NCI-H2107 treated with DMSO at 0.1 percent for 48 hours (cell line): ENCODE data around the gene RER1.

ENCODE experiments used
- DNase-seq: peaks from one replicate; lab custom pipeline; 2025; ENCODE audit not compliant: unreplicated experiment; lab: John Stamatoyannopoulos, UW

RER1 gene

DNA sequence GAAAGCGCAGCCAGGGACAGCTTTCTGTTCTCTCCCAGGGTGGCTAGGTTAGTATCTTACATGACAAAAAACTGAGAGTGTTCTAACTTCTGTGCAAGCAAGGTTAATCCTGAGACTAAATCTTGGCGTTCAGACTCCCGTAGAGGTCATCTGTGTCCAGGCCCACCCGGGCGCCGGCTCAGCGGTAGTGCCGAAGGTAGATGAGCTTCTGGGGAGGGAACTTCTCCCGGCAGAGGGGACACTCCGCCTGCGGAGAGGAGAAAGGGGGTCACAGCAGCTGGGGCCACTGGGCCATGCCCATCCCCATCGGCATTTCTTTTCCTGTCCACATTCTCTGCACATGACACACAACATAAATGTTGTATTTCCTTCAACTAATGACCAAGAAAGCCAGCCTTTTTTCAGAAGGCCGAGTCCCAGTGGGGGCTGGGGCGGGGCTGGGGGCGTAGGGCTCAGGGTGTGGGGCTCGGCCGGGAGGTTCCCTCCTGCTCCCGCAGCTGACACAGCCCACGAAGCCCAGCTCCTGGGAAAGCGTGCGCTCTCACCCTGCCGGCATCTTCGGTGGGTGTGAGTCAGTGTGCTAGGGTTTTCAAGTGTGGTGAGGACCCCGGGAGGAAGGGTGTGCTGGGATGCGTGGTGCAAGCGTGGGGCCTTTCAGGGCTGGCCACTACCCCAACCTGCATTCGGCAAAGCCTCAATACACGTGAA lies 14.1 kb downstream of the RER1 start:
- DNase-seq, result no peak

DNA sequence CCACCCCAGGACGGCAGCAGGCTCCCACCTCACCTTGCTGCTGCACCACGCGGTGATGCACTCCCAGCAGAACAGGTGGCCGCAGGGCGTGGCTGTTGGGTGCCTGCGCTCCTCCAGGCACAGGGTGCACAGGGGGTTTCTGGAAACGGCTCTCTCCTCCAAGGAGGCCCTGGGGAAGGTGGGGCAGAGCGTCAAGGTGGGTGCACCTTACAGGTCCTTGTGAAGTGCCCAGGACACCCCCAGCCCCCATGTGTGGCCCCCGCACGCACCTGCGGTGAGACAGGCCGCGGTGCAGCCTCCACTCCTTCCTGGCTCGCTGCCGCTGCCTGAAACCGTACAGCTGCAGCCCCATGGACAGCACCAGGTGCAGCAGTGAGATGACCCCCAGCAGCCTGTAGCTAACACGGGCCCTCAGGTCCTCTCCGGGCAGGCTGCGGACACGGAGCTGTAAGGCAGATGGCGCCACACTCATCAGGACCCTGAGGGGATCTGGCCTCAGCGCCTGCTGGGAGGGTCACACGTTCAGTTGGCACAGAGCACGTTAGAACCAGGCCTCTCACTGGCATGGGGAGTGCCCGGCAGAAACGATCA lies 14.9 kb downstream of the RER1 start:
- DNase-seq, result no peak

DNA sequence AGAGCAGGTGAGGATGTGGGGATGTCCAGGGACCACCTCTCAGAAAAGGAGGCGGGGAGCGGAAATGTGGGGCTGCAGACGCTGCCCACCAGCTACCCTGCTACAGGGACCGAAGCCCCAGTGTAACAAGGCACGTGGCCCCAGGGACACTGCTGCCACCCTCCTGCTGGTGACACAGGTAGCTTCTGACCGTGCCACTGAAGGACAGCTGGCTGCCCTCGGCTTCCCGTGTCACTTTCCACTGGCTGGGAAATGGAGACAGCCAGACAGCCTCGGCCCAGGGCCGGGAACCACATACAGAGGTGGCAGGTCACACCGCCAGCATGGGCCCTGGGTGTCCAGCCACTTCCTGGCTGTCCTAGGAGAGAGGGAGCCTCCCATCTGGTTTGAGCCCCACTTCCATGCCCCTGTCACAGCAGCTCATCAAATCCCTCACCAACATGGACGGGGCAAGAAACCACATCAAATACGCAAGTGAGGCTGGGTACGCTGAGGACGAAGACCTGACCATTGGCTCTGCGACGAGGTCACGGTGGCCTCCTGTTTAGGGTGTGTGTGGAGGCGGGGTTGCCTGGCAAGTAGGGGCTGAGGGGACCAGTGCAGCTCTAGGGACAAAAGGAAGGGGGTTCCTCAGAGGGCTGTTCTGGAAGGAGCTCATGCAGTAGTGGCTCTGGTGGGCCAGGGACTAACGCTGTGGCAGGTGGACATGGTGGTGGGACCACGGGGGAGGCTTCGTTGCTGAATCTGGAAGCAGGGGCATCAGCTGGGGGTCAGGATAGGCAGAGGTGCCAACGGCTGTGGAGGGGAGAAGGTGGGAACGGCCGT lies 15.7 kb downstream of the RER1 start:
- no peak for DNase-seq

DNA sequence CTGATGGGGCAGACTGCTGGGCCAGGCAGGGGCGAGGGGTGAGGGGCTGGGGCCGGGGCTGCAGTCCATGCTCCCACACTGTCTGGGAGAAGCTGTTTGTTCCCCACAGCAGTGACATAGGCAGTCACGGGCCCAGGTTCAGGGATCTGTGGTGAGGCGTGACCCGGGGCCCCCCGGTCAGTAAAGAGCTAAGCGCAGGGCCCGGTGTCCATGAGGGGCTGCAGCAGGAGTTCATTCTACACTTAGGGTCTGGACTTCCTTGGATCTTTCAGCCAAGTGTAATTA lies 16.3 kb downstream of the RER1 start:
- no peak for DNase-seq

DNA sequence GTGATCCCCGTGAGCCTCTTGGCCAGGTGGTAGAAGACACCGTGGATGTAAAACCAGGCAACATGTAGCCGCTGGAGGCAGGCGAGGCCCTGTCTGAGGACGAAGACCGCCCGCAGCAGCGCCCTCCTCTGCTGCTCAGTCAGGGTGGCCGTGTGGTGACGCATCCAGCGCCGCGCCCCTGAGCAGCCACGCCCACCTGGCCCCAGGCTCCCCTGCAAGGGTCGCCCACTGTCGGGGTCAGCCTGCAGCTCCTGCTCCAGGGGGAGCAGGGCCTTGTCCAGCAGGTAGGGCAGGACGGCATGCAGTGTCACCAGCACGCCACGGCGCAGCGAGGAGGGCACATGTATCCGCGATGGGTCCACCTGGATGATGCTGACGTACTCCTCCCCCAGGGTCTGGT lies 16.8 kb downstream of the RER1 start:
- DNase-seq, result no peak

DNA sequence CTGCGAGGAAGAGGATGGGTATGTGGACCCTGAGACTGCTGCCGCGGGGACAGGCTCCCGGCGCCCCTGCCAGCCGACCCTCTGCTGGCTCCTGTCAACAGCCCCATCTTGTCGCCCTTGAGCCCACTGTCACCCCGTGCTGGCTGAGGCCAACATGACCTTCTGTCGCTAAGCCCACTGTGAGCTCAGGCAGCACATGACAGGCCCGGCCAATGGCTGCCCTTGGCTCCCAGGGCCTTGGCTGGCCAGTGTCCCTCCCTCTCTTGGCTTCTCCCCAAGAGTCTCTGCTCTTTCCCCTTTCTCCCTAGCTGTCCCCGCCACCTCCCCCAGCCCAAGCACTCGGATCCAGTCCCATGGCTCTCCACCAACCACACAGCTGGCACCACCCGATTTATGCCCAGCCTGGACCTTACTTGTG lies 17.2 kb downstream of the RER1 start:
- no peak for DNase-seq

DNA sequence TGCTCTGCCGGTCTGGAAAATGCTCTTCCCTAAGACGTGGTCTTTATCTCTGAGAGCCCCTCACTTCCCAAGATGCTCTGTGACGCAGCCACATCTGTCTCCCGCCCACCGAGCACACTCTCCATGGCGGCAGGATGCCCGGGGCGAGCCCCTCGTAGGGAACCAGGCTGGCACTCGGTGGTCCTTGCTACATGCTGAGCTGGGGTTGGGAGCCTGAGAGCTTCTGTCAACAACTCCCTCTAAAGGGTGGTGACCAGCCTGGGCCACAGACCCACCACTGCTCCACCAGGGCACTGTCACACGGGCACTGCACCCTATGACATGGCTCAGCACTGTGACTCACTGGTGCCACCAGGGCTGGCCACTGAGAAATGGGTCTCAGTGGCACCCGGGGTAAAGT lies 18.1 kb downstream of the RER1 start:
- DNase-seq, result no peak

DNA sequence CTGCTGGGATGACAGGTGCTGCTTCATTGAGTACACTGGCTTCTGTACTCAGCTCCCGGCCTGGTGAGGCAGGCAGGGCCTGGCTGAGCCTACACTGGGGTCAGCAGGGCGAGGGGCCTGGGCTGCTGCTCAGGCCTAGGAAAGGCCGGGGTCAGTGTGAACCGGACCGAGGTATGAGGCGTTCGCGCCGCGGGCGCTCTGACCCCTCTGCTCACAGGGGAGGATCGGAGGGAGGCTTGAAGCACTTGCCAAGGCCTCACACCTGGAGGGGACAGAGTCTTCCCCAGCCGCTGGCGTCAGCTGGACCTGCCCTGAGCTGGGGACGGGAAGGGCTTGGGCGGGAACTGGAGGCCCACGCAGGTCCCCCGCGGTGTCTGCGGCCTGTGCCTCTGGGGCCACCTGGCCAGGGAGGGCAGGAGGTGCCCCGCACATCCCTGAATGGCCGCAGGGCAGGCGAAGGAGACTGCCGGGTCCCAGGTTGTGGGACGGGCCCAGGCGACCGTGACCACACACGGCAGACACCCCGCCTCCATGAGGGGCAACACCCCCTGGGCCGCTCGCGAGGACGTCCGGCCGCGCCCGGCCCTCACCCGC lies 20.3 kb downstream of the RER1 start:
- no peak for DNase-seq

DNA sequence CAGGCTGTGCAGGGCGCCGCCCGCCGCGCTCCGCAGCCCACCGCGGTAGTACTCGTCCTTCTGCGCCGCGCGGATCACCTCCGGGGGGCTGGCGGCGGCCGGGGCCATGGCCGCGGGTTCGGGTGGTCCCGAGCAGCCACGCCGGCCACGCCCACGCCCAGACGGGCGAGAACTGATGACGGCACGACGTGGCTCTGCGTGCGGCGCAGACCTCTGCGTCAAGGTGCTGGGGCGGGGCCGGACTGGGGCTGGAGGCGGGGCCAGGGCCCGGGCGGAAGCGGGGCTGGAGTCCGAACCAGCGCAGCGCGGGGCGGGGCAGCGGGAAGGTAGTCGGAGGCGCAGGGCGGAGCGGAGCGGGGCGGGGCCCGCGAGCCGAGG lies 20.7 kb downstream of the RER1 start, which contains the start of gene PEX10:
TSS of gene PEX10 (minus strand) at position 170 of the 378 bp plus-strand sequence. CDS start at position 108, 62 bp downstream.
- no peak for DNase-seq

DNA sequence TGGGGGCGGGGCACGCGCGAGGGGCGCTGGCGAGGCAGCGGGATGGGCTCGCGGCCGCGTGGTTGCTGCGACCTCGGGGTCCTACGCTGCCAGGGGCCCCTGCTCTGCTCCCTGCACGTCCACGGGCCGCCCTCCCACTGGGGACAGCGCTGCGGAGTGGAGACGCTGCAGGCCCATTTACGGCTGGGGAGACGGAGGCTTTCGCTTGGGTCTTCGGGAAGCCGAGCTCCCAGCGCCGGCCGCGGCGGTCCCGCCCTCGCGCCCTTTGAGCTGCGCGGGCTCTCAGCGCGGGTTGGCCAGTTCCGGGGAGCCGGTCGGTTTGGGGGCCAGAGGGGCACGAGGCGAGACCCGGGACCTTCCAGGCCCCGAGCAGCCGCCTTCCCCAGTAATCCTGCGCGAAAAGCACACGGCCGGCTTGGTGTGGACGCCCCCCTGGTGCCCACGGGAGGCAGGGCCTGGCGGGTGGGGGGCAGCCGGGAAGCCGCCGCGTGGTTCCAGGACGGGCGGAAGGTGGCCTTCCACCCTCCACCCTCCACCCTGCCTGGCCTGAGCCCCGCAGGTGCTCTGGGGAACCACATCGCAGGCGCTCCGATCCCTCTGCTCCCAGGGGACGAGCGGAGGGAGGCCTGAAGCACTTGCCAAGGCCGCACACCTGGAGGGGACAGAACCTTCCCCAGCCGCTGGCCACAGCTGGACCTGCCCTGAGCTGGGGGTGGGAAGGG lies 21.3 kb downstream of the RER1 start:
- DNase-seq, result no peak

DNA sequence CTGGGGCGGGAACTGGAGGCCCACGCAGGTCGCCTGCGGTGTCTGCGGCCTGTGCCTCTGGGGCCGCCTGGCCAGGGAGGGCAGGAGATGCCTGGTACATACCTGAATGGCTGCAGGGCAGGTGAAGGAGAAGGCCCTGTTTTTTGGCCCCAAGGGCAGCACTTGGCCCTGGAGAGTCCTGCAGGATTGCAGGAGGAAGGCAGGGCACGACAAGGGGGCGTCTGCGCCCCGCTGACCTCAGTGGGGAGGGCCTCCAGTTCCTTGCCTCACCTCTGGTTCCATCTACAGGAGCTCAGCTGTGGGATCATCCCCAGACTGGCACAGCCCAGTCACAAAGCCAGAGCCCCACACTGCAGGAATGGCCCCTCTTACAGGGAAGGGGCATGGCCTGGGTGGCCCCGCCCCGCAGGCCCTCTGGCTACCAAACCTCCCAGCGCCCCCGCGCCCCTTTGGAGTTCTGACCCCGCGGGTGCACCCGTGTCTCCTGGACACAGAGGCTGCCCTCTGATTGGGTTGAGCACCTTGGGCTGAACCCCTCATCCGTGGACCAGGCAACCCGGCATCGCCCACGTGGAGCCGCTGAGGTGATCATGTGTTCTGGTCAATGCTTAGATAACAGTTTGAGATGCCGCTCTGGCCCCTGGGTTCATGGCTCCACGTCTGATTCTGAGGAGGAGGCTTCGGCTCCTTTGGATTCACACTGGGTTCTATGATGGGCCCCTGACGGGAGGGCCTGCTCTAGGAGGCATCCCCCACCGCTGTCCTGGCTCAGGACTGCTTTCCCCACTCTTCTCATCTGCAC lies 22.1 kb downstream of the RER1 start:
- DNase-seq, result no peak

DNA sequence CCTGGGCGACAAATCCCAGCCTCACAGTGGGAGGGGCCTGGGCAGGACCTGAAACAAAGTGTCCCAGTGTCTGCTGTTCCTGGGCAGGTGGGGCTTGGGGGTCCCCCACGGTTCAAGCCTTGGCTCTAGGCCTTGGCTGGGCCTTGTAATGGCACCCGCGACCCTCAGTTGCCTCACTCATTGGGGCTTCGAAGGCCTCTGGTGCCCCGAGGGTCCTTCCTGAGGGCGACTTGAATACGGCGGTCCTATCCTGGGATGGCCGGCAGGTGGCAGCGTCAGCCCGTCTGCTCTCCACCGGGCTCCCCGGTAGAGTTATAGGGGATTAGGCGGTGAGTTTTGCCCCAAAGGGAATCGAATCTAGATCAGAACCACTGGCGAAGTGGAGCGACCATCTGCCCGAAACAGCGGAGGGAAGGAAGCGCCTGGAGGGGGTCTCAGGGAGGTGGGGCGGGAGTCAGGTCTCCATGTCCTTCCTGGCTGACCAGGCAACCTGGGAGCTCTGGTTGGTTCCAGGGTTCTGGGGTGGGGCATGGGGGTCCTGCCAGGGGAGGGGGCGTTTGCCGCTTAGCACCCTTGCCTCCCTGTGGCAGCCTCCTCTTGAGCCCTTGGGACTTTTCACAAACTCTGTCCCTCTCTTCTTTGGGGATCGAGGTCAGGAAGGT lies 22.8 kb downstream of the RER1 start:
- no peak for DNase-seq

DNA sequence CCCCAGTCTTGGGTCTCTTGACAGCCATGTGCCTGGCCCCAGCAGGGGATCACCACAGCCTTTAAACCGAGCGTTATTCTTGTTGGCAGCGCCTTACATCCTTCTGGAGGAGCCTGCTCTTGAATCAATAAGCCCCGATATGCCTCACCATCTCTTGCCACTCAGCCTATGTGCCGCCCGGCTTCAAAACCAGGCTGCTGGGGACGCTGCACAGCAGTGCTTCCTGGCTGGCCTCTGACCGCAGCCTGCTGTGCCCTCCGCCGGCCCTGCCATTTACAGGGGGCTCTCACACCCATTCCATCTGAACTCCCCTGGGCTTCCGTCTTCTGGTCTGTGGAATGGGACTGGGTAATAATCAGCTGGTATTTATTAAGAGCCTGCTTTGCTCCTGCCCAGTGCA lies 23.7 kb downstream of the RER1 start:
- no peak for DNase-seq

DNA sequence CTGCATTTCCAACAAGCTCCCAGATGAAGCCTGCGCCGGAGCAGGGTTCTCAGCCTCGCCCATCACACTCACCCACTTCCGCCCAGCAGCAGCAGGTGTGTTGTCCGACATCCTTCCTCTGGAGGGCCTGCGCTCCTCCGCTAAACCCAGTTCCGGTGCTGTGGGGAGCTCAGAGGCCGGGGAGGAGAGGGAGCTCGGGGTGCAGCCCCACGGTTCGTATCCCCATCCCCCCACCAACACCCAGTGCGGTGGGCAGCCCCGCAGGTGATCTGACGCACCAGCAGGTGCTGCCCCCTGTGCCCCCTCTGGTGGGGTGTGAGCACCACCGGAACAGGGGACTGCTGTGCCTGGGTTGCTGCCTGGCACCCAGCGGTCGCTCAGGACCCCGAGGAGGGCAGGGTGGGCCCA lies 24.2 kb downstream of the RER1 start:
- DNase-seq, result no peak

DNA sequence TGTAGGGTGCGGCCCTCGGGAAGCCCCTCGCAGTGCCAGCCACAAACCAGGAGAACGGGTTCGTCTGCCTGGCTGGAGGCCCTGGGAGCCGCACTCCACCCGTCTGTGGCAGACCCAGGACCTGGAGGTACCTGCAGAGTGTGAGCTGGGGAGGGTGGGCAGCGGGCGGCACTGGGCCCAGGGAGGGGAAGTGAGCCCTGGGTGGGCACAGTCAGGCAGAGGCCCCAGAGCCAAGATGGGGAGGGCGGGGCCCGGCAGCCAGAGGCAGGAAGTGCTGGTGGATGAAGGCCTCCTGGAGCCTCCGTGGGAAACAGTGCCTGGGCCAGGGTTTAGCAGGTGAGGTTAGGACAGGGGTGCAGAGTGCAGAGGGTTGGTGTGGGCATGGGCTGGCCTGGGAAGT lies 24.8 kb downstream of the RER1 start:
- DNase-seq, result no peak

DNA sequence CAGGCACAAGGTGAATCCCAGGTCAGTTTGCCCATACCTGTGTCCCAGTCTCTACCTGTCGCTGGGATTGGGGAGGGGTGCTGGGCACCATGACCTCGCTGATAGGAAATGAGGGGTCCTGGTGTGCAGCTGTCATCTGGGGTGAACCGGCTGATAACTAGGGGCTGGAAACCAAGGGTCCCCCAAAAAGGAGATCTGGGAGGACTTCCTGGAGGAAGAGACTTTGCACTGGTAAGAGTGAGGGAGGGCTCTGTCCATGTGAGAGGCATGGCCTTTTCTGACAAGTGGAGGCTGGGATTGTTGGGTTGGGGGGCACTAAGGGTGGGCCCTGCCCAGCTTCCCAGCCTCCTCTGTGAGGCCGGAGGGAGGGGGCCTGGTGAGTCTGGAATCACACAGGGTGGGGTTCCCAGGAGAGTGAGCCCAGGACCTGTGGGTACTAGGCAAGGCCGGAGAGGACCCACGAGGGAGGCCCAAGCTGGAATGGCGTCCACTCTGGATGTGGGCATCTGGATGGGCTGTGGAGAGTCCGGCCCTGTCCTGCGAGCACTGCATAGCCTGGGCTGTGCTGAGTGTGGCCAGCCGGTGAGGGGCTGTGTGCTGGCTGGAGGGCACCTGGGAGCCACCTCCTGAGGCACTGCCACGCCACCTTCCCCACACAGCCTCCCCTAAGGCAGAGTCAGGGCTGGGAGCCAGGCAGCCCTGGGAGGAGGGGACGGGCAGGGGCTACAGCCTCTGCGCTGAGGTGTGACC lies 25.6 kb downstream of the RER1 start:
- DNase-seq, result no peak

DNA sequence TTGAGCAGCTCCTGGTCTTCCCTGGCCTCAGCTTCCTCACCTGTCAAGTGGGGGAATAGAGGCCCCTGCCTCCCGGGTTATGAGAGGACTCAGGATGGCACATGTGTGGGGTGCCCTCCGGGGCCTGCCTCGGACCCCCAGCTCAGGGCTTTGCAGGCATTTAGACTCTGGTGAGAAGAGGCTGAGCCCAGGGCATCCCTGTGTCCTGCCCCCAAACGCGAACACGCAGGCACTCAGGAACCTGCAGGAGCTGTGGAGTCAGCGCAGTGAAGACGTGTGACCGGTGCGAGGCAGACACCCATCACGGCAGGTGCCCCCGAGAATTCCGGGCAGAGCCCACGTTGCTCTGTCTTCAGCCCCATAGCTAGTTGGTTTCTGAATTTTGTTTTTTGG lies 26.2 kb downstream of the RER1 start:
- DNase-seq, result no peak

DNA sequence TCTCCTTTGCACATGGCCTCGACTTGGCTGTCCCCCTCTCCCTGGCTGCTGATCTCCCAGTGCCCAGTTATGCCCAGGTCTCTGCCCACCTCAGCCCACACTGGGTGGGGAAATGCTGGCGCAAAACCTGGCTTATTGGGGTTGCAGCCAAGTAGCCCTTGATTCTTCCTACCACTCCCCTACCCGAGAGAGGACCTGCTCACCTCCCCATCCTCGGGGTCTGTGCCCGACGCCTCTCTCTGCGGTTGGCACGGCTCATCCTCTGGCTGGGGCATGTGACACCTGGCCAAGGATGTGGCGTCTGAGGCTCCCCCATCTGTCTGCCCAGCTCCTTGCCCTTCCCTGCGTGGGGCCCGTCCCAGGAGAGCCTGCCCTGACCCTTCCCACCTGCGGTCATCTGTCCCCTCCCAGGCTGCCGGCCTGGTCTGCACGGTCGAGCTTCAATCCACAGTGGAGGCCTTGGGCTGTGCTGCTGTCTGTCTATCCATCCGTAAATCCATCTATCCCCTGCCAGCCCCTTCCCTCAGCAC lies 27.2 kb downstream of the RER1 start:
- DNase-seq, result no peak

DNA sequence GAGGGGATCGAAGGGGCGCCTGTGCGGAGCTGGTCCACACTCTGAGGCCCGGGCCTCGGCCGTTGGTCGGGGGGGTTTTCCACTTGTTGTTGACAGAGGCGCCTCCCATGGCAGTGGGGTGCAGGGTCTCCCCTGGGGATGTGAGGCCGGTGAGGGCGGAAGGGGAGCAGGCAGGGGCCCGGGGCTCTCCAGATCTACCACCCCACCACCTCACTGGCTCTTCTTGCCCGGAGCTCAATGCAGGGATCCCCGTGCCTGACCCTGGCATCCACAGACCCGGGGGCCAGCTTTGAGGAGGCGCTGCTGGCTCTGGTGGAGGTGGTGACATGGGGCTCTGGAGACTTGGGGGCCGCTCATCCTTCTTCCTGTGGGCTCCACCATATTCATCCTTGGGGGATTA lies 27.8 kb downstream of the RER1 start:
- no peak for DNase-seq
